ENCODE measurements around the gene MLN. TPM values are rescaled to one million over a fixed set of nuclear protein-coding genes. Genes with fewer than 3 reads are reported as not detected.

The MLN gene
- total and polyA plus RNA-seq, 2 experiments from 2014 or later: not detected

- Histone ChIP-seq H3K27me3 (ENCODE audit: insufficient read depth) (no peaks in the 10 kb centered on the region), H3F3A (replicated peaks; ENCODE audit: low read depth) (no peaks in the 10 kb centered on the region), H3K79me2 (replicated peaks; ENCODE audit: insufficient read depth) (no peaks in the 10 kb centered on the region), H3K27ac (ENCODE audit: low read depth) (no peak overlapping the region), H3K4me3 (no peak overlapping the region), H3K4me2 (peak overlapping the region; percentile 38; the same call in 1 of the 2 replicates), H4K20me1 (replicated peaks; ENCODE audit: insufficient read depth) (no peaks in the 10 kb centered on the region), H3K36me3 (ENCODE audit: insufficient read depth) (no peaks in the 10 kb centered on the region), H3K4me1 (ENCODE audit: insufficient read depth) (peaks cover 20% of the 10 kb centered on the region), H2AFZ (no peak overlapping the region), H3K9me2 (ENCODE audit: insufficient read depth) (no peaks in the 10 kb centered on the region)
- TF ChIP-seq EZH2phosphoT487 (IDR thresholded peaks at IDR 0.05; ENCODE audit: unreplicated experiment): no peak
- TF ChIP-seq ZNF114 (CRISPR knock-in tag; IDR thresholded peaks at IDR 0.05): no peak
- no peak for TF ChIP-seq EZH2 (IDR thresholded peaks at IDR 0.05; ENCODE audit: low read depth, unreplicated experiment)
- TF ChIP-seq ZNF331 (CRISPR knock-in tag; IDR thresholded peaks at IDR 0.05; ENCODE audit: low read depth): no peak
- TF ChIP-seq REST (IDR thresholded peaks at IDR 0.05; ENCODE audit: unreplicated experiment): no peak
- no peak for TF ChIP-seq ZNF462 (CRISPR knock-in tag; IDR thresholded peaks at IDR 0.05)
- no peak for TF ChIP-seq ETS1 (IDR thresholded peaks at IDR 0.05)
- no peak for TF ChIP-seq NANOG (IDR thresholded peaks at IDR 0.05; ENCODE audit: borderline replicate concordance)
- no peak for TF ChIP-seq CREB1 (CRISPR knock-in tag; IDR thresholded peaks at IDR 0.05; ENCODE audit: low read depth)
- TF ChIP-seq POLR2AphosphoS5 (IDR thresholded peaks at IDR 0.05; ENCODE audit: low read depth): no peak
- DNase-seq (ENCODE audit: low spot score) (peak; percentile 42), ATAC-seq (peak; percentile 8)
- Mint-ChIP-seq H3K4me3 (no peak overlapping the region), H3K27me3 (ENCODE audit: insufficient read depth, low read depth, poor library complexity) (peaks cover 13% of the 10 kb centered on the region), H3K9me3 (no peaks in the 10 kb centered on the region), H3K4me1 (peaks cover 43% of the 10 kb centered on the region), H3K27ac (no peak overlapping the region), H3K36me3 (ENCODE audit: low read depth) (no peaks in the 10 kb centered on the region)
Measured at GRCh38 chr6:33746036-33746600, 57.7 kb downstream of the MLN start.
